Fibroblast of gingiva (primary cell): ENCODE measurements around the gene MUC12.
"Not testable (repeated sequence)": the region's sequence is repeated elsewhere in the genome, so short reads cannot be mapped to it uniquely, and the experiment has no call there.

Experiments used
- DNase-seq: peaks from one replicate; pipeline ENCODE4 v3.0.0-alpha.2; 2011; ENCODE audit warnings: low read depth

MUC12 gene

DNA sequence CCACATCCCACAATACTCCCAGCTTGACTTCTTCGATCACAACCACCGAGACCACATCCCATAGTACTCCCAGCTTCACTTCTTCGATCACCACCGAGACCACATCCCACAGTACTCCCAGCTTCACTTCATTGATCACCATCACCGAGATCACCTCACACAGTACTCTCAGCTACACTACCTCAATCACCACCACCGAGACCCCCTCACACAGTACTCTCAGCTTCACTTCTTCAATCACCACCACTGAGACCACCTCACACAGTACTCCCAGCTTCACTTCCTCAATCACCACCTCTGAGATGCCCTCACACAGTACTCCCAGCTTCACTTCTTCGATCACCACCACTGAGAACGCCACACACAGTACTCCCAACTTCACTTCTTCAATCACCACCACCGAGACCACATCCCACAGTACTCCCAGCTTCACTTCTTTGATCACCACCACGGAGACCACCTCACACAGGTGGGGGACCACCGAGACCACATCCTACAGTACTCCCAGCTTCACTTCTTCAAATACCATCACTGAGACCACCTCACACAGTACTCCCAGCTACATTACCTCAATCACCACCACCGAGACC is 11.4 kb upstream of the MUC12 start:
- peak; percentile 32 for DNase-seq

DNA sequence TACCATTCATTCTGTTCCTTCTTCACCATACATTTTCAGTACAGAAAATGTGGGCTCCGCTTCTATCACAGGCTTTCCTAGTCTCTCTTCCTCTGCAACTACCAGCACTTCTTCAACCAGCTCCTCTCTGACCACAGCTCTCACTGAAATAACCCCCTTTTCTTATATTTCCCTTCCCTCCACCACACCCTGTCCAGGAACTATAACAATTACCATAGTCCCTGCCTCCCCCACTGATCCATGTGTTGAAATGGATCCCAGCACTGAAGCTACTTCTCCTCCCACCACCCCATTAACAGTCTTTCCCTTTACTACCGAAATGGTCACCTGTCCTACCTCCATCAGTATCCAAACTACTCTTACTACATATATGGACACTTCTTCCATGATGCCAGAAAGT is 9.5 kb upstream of the MUC12 start:
- no peak for DNase-seq

DNA sequence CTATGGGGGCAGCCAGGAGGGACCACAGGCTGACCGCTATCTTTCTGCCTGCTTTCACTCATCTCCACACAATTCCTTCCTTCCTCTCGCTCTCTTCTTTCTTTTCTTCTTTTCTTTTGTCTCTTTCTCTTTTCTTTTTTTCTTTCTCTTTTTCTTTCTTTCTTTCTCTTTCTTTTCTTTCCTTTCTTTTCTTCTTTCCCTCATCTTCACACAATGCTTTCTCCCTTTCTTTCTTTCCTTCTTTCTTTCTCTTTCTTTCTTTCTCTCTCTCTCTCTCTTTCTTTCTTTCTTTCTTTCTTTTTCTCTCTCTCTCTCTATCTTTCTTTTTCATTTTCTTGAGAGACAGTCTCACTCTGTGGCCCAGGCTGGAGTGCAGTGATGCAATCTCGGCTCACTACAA is 6.8 kb upstream of the MUC12 start:
- no peak for DNase-seq

DNA sequence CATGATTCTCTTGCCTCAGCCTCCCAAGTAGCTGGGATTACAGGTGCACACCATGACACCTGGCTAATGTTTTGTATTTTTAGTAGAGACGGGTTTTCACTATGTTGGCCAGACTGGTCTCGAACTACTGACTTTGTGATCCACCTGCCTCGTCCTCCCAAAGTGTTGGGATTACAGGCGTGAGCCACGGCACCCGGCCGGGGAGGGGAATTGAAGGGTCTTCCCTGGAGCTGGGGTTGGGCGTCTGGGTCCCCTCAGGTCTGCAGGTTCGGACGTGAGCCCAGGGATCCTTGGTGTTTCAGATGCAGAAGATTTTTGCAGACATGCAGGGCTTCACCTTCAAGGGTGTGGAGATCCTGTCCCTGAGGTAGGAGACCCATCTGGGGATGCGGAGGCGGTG is 6.0 kb upstream of the MUC12 start:
- no peak for DNase-seq

DNA sequence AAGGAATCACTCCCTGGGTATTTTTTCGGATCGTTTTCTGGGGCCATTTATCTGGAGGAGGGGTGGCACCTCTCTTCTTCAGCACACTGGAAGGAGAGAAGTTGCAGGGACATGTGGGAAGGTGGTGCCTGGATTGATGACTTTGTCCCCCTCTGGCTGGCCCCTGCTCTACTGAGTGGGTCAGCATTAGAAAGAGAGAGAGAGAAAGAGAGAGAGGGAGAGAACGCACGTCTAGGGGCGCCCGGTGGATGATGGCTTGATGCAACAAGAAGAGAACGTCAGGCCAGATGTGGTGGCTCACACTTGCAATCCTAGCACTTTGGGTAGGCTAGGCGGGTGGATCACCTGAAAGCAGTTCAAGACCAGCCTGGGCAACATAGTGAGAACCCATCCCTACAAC is 5.5 kb upstream of the MUC12 start:
- no peak for DNase-seq

DNA sequence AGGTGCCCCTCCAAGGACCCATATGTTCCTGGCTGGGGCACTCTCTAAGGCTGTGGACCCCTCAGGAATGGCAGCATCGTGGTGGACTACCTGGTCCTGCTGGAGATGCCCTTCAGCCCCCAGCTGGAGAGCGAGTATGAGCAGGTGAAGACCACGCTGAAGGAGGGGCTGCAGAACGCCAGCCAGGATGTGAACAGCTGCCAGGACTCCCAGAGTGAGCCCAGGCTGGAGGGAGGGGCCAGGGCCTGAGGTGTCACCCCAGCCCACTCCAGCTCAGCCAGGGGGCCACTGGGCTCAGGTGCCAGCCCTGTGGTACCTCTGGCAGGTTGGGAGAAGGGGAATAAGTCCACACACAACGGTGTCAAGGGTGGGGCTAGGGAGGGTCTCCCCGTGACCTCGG is 4.7 kb upstream of the MUC12 start:
- DNase-seq: no peak

DNA sequence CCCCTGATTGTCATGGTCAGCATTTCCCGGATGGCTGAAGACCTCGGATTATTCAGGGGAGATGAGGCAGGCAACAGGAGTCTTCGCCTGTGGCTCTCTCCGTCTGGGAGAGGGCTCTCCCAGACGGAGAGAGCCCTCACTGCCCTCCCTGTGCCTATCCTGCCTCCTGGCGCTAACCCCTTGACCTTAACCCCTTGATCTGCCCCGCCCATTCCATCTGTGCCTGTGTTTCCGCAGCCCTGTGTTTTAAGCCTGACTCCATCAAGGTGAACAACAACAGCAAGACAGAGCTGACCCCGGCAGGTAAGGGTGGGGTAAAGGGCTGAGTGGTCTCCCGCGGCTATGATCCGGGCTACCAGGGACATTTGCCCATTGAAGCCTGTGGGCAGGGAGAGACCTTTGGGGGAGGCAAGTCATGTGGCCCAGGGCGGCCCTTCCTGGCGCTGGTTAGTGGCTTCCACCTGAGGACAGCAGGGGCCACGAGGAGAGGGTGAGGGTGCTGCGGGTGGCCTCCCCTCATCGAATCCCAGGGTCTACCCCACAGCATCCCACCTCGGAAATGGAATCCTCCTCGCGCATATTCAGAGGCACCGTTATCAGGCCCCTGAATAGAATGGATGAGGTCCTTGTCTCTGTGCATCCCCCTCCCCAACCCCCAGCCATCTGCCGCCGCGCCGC is 4.2 kb upstream of the MUC12 start:
- no peak for DNase-seq

DNA sequence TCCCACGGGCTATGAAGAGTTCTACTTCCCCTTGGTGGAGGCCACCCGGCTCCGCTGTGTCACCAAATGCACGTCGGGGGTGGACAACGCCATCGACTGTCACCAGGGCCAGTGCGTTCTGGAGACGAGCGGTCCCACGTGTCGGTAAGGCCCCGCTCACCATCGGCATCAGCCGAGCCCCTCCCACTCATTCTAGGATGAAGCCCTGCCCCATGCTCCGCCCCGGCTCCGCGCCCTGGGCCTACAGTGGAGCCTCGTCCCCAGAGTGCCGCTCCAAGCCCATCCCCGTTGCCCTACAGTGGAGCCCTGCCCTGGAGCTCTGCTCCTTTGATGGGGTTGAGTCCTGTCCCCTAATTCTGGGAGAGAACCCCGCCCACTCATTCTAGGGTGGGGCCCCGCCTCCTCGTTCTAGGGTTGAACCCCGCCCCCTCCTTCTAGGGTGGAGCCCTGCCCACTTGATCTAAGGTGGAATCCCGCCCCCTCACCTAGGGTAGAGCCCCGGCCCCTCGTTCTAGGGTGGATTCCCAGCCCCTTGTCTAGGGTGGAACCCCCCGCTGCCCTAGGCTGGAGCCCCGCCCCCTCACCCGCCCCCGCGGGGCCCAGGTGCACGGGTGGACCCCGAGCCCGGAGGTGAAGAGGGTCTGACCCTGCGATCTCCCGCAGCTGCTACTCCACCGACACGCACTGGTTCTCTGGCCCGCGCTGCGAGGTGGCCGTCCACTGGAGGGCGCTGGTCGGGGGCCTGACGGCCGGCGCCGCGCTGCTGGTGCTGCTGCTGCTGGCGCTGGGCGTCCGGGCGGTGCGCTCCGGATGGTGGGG is 3.4 kb upstream of the MUC12 start:
- no peak for DNase-seq

DNA sequence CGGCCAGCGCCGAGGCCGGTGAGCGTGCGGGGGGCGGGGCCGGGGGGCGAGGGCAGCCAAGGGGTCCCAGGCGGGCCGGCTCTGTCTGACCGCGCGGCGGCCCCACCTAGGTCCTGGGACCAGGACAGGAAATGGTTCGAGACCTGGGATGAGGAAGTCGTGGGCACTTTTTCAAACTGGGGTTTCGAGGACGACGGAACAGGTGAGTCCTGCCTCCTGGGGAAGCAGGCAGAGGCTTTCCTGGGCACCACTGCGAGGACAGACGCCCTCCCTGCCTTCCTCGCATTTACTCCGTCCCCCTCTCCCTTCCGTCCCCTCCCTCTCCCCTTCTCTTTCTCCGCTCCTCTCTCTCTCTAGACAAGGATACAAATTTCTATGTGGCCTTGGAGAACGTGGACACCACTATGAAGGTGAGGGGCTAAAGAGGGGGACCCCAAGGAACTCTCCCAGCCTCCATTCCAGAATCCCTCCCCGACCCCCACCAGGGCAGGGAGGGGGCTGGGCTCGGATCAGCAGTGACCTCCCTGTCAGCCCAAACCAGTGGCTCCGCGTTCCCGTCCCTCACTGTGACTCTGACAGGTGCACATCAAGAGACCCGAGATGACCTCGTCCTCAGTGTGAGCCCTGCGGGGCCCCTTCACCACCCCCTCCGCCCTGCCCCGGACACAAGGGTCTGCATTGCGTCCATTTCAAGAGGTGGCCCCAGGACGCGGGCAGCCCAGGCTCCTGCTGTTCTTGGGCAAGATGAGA is 2.6 kb upstream of the MUC12 start:
- DNase-seq: no peak

DNA sequence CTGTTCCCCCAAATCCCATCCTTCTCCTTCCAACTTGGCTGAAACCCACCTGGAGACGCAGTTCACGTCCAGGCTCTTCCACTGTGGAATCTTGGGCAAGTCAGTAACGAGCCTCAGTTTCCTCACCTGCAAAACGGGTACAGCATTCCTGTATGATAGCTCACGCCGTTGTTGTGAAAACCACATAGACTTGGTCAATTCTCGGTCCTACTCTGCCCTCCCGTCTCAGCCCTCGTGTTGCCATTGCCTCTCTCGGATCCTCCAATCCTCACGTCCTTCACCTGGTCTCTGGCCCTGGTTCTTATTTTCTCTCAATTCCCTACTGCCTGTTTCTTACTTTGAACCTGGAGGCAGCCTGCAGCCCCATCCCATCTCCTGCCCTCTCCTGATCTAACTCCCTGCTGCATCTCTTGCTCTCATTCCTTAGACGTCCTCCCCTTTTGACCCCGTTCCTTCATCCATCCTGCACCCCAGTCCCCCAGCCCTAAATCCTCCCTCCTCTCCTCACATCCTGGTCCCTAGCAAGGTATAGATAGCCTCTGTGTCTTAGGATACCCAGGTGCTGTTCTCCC is 2.0 kb upstream of the MUC12 start:
- no peak for DNase-seq

DNA sequence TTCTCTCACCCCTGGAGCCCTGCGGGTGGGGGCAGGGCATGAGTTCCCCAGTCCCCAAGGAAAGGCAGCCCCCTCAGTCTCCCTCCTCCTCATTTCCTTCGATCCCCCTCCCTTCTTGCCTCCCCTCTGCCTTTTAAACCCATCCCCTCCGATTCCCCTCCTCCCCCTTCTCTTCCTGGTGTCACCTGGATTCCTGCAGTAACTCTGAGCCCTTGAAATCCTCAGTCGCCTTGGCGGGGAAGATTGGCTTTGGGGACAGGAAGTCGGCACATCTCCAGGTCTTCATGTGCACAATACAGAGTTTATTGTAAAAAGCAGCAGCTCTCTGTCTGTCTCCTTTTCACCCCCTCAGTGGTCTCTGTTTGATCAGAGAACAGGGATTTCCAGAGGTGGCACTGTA is 1.3 kb upstream of the MUC12 start:
- DNase-seq: no peak

DNA sequence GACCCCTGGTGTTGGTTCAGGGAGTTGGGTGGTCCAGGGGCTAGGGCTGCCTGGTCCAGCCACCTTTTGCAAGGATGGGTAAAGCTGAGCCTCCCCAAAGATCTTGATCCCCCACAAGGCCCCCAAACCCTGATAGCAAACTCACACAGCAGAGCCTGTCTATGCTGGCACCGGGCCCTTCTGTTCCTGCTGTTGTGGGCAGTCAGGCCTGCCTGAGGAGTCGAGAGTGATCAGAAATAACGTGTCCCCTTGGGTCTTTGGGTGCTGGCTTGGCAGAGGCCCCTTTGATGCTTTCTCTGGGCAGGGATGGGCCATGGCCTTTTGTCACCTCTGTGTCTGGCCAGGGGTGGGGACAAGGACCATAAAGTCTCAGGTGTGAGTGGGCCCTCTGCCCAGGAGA is 715 bp upstream of the MUC12 start:
- no peak for DNase-seq

DNA sequence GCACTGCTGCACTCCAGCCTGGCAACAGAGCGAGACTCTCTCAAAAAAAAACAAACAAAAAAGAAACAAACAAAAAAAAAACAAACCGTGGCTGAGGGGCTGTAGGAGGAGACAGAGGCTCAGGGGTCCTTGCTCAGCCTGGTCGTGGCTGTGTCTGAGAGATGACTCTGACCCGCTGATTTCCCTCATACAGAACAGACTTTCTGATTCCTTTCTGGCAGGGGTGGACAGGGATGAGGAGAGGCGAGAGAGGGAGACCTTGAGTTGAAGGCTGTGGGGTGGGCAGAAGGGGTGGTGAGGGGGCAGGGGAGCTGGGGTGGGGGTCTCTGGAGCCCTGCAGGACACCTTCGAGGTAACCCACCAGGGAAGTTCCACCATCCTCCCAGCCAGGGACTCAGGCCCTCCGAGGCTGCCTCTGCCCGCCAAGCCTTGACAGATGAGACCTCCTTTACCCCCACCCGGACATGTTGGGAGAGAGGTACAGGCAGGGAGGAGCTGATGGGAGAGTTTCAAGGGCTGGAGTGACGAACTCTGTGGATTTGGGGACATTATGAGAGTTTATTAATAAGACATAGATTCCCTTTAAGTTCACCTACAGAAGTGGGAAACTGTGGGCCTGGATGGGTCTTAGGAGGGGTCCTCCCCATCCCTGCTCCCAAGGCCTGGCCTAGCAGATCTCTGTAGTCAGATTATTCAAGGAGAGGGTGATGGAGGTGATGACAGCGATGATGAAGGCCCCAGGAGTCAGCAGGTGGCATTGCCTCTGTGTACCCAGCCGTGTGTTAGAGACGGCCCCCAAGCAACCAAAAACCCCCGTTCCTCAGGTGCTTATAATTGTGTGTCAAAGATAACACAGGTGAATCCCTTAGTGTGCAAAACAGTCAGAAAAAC is 2.0 kb downstream of the MUC12 start:
- no peak for DNase-seq

DNA sequence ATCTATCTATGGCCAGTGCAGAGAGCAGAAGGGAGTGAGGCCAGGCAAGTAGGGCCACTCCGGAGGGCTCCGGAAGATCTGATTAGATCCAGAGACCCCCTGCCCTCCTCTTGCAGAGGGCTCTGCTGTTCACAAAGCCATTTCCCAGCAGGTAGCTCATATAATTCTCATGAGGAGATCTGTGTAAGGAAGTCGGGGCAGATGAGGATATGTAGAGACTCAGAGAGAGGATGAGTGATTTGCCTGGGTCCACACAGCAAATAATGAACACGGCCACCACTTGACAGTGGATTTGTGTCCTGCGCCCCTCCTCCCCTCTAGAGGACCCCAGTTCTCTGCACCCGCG is 2.6 kb downstream of the MUC12 start:
- DNase-seq: no peak

DNA sequence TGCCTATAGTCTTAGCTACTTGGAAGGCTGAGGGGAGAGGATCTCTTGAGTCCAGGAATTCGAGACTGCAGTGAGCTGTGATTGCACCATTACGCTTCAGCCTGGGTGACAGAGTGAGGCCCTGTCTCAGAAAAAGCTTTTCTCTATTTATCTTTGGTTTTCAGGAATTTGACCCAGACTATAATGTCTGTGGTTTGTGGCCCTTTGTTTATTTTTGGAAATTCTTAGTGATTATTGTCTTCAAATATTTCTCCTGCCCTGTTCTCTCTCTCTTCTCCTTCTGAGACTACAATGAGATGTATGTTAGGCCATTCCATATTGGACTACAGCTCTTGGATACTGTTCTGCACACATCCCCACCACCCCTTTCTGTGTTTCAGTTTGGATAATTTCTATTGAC is 4.7 kb downstream of the MUC12 start:
- DNase-seq: no peak

DNA sequence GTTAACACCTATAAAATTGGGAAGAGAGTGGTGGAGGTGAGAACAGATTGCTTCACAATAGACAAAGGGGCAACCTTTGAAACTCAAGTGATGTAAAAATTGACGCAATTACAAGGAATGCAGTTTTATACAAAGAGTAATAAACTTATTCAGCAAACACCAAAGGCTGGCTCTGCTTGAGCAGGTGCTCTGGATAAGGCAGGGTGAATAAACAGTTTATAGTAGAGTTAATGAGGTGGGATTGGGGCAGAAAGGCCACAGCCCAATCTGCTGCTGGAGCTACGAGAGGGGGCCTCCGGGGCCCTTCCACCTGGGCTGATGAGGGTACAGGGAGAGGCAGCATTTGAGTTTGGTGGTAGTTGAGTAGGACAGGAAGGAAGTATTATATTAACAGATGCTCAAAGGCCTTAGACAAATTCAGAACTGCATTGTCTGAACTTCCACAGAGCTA is 6.0 kb downstream of the MUC12 start:
- no peak for DNase-seq

DNA sequence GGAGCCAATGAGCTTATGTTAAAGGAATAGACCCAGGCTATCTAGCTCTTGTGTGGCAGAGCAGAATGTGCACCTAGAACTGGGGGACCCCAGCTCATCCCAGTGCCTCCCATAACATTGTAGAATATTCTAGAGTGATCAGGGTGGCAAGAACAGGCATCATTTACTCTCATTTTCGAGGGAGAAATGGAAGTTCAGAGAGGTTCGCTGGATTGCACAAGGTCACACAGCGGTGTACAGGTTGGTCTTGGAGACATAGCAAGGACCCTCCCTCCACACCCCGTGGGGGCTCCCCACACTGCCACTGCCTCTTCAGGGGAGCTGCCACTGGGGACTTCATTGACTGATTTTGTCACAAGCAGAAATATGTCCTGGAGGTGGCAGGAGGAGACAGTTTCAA is 8.9 kb downstream of the MUC12 start:
- no peak for DNase-seq

DNA sequence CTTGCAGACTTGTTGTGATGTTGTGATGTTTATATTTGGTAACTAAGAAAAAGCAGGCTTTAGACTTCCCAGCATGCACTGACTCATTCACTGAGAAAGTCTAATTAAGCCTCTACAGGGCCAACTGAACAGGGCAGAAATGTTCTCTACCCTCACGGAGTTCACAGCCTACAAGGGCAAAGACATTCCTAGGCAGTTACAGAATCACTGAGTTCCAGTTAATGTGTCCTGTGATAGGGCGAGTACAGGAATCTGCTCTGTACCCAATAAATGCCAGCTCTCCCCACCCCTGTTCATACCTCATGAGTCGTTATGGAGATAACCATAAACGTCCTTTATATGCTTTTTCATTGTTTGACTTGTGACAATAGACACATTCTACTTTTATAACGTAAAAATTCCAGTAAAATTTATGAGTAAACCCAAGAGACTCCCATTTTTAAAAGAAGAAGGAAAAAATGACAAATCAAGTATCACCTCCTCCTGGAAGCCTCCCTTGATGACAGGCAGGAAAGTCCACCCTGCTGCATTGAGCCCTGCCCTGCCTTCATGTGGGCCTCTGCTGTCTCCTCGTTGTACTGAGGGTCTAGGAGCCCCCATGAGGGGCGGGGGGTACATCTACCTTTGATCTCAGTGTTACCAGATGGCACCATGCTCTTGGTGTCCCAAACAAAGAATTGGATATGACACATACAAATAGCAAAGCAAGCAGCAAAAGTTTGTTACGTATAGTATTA is 14.3 kb downstream of the MUC12 start:
- peak; percentile 32 for DNase-seq

DNA sequence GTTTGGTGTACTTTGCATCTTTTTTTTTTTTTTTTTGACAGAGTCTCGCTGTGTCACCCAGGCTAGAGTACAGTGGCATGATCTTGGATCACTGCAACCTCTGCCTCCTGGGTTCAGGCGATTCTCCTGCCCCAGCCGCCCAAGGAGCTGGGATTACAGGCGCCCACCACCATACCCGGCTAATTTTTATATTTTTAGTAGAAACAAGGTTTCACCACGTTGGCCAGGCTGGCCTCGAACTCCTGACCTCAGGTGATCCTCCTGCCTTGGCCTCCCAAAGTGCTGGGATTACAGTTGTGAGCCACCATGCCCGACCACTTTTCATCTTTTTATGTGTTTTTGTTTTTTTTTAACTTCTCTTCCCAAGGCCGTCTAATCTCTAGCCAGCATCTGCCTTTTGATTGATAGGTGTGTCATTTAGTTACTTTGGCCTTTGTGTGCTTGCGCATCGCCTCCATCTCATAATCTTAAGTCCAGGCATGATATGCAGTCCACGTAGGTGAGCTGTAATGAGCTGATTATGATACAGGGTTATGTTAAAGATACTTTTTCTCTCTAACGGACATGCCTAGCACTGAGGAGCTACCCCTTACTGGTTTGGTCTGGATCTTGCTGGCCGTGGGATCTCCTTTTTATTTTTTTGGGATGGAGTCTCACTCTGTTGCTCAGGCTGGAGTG is 15.0 kb downstream of the MUC12 start:
- DNase-seq: not testable (repeated sequence)
